Astrocyte (in vitro differentiated cells and primary cell): ENCODE results near the gene NAB2. TPM values are rescaled to one million over a fixed set of nuclear protein-coding genes. Genes with fewer than 3 reads are reported as not detected.

Source experiments
- DNase-seq: peaks from one replicate; pipeline ENCODE4 v3.0.0-alpha.2; 2010; ENCODE audit warnings: low read depth
- FAIRE-seq: peaks from 2 replicates; lab custom pipeline; 2011; peaks lifted over from hg19 to GRCh38; lab: Jason Lieb, UNC
- H2AFZ ChIP-seq: 2 replicates; pipeline ENCODE4 v1.6.0; 2012; ENCODE audit warnings: low read depth, low read length, inconsistent platforms
- H3K27ac ChIP-seq: 2 replicates; pipeline ENCODE4 v1.5.1; 2011; ENCODE audit warnings: low read depth, low read length, inconsistent platforms
- H3K27me3 ChIP-seq: 2 replicates; pipeline ENCODE4 v1.6.0; 2011; ENCODE audit warnings: low read length, inconsistent platforms; ENCODE audit not compliant: insufficient read depth
- H3K36me3 ChIP-seq: 2 replicates; pipeline ENCODE4 v1.5.1; 2011; ENCODE audit warnings: low read length, inconsistent platforms; ENCODE audit not compliant: insufficient read depth
- H3K4me1 ChIP-seq: 2 replicates; pipeline ENCODE4 v1.5.1; 2011; ENCODE audit warnings: low read length, inconsistent platforms; ENCODE audit not compliant: insufficient read depth
- H3K4me2 ChIP-seq: 2 replicates; pipeline ENCODE4 v1.6.0; 2012; ENCODE audit warnings: low read length, inconsistent platforms
- H3K4me3 ChIP-seq: 2 replicates; pipeline ENCODE4 v1.5.1; 2011; ENCODE audit warnings: low read depth, mild to moderate bottlenecking, low read length, inconsistent platforms; ENCODE audit not compliant: insufficient read depth
- H3K79me2 ChIP-seq: 2 replicates; pipeline ENCODE4 v1.6.0; 2012; ENCODE audit warnings: mild to moderate bottlenecking, low read length, inconsistent platforms; ENCODE audit not compliant: insufficient read depth
- H3K9ac ChIP-seq: 2 replicates; pipeline ENCODE4 v1.6.0; 2012; ENCODE audit warnings: mild to moderate bottlenecking, low read length, inconsistent platforms
- H3K9me3 ChIP-seq: 2 replicates; pipeline ENCODE4 v1.5.1; 2012; ENCODE audit warnings: low read depth, mild to moderate bottlenecking, low read length, inconsistent platforms; ENCODE audit not compliant: insufficient read depth
- H4K20me1 ChIP-seq: 2 replicates; pipeline ENCODE4 v1.6.0; 2012; ENCODE audit warnings: low read length, inconsistent platforms; ENCODE audit not compliant: insufficient read depth
- H3K27ac Mint-ChIP-seq: one replicate; pipeline ENCODE4 v1.8.0; 2021; ENCODE audit warnings: mild to moderate bottlenecking, mixed read lengths; ENCODE audit not compliant: unreplicated experiment
- H3K27me3 Mint-ChIP-seq: one replicate; pipeline ENCODE4 v1.8.0; 2021; ENCODE audit warnings: low read depth, mixed read lengths; ENCODE audit not compliant: unreplicated experiment
- H3K36me3 Mint-ChIP-seq: one replicate; pipeline ENCODE4 v1.8.0; 2021; ENCODE audit warnings: low read depth, mixed read lengths; ENCODE audit not compliant: unreplicated experiment
- H3K4me1 Mint-ChIP-seq: one replicate; pipeline ENCODE4 v1.8.0; 2021; ENCODE audit warnings: low read depth, mixed read lengths; ENCODE audit not compliant: unreplicated experiment
- H3K4me3 Mint-ChIP-seq: one replicate; pipeline ENCODE4 v1.8.0; 2021; ENCODE audit warnings: mild to moderate bottlenecking, moderate library complexity, mixed read lengths; ENCODE audit not compliant: unreplicated experiment
- H3K9me3 Mint-ChIP-seq: one replicate; pipeline ENCODE4 v1.8.0; 2021; ENCODE audit warnings: mild to moderate bottlenecking, mixed read lengths; ENCODE audit not compliant: unreplicated experiment
- CTCF ChIP-seq: IDR thresholded peaks from 2 replicates; pipeline ENCODE4 v1.5.1; 2011; ENCODE audit warnings: low read depth, mild to moderate bottlenecking, inconsistent platforms, low read length, moderate library complexity; ENCODE audit not compliant: insufficient read depth
- EZH2 ChIP-seq: IDR thresholded peaks from 2 replicates; pipeline ENCODE4 v1.6.1; 2012; ENCODE audit warnings: mild to moderate bottlenecking, low read length, inconsistent platforms; ENCODE audit not compliant: insufficient read depth
- total RNA-seq: library from RNA; stranded (reverse); gene quantifications from 2 replicates; pipeline ENCODE4 v1.2.1, GENCODE V29; 2021

The NAB2 gene
- total RNA-seq, 1 donor from 2014 or later, result 36.6 TPM

- H3K9me3 Mint-ChIP-seq, result no peaks in the 10 kb centered on the region
- H3K9me3 ChIP-seq, result no peaks in the 10 kb centered on the region
- peak overlapping the region; percentile 76 for H3K9ac ChIP-seq
- peak overlapping the region; percentile 63 for H3K4me3 ChIP-seq
- H2AFZ ChIP-seq, result peak overlapping the region; percentile 76
- H3K27ac Mint-ChIP-seq, result peak overlapping the region; percentile 96
- peaks cover 29% of the 10 kb centered on the region for H3K4me1 ChIP-seq
- H3K79me2 ChIP-seq, result no peaks in the 10 kb centered on the region
- peaks cover 2% of the 10 kb centered on the region for H3K27me3 Mint-ChIP-seq
- no peak for FAIRE-seq
- peaks cover 5% of the 10 kb centered on the region for H4K20me1 ChIP-seq
- H3K36me3 ChIP-seq, result no peaks in the 10 kb centered on the region
- peak overlapping the region; percentile 90 for H3K4me2 ChIP-seq
- peak overlapping the region; percentile 88 for H3K4me3 Mint-ChIP-seq
- peaks cover 5% of the 10 kb centered on the region for H3K36me3 Mint-ChIP-seq
- no peak for DNase-seq
- TF ChIP-seq CTCF (no peak), EZH2 (no peak)
- H3K4me1 Mint-ChIP-seq, result peaks cover 5% of the 10 kb centered on the region
- H3K27me3 ChIP-seq, result no peaks in the 10 kb centered on the region
- peak overlapping the region; percentile 81 for H3K27ac ChIP-seq
These were observed 21.5 kb downstream of the NAB2 start for GRCh38 chr12:57110104-57111030.

- no peaks in the 10 kb centered on the region for H3K9me3 Mint-ChIP-seq
- H3K36me3 Mint-ChIP-seq, result peaks cover 5% of the 10 kb centered on the region
- Histone ChIP-seq H3K36me3 (no peaks in the 10 kb centered on the region), H3K9me3 (no peaks in the 10 kb centered on the region), H3K9ac (peak within 1 kb of the TSS; percentile 76), H3K4me1 (peaks cover 29% of the 10 kb centered on the region), H3K27ac (peak within 1 kb of the TSS; percentile 81), H3K27me3 (no peaks in the 10 kb centered on the region), H3K79me2 (no peaks in the 10 kb centered on the region), H3K4me3 (peak within 1 kb of the TSS; percentile 63), H2AFZ (peak within 1 kb of the TSS; percentile 76), H3K4me2 (peak within 1 kb of the TSS; percentile 90), H4K20me1 (peaks cover 5% of the 10 kb centered on the region)
- DNase-seq, result peak; percentile 67
- no peak for FAIRE-seq
- H3K27me3 Mint-ChIP-seq, result peaks cover 2% of the 10 kb centered on the region
- peak within 1 kb of the TSS; percentile 96 for H3K27ac Mint-ChIP-seq
- H3K4me1 Mint-ChIP-seq, result peaks cover 5% of the 10 kb centered on the region
- H3K4me3 Mint-ChIP-seq, result peak within 1 kb of the TSS; percentile 88
- TF ChIP-seq EZH2 (no peak), CTCF (no peak)
These were observed 22.3 kb downstream of the NAB2 start, which contains the start of gene STAT6 for GRCh38 chr12:57111031-57111734. TSS of gene STAT6 (minus strand) at chr12:57111362. CDS start at chr12:57108278, 3,084 bp downstream.
